GM21576 (cell line): Measurements from ENCODE around the gene EIF5.

Experiments used
- ATAC-seq: cut with Tn5 transposase; IDR thresholded peaks from one replicate; pipeline ENCODE4 v1.9.1; 2021; ENCODE audit warnings: mild to moderate bottlenecking, moderate library complexity; ENCODE audit not compliant: unreplicated experiment

Gene EIF5

GRCh38 chr14:103308717-103309616 lies 25.1 kb upstream of the EIF5 start:
- ATAC-seq, result no peak

DNA sequence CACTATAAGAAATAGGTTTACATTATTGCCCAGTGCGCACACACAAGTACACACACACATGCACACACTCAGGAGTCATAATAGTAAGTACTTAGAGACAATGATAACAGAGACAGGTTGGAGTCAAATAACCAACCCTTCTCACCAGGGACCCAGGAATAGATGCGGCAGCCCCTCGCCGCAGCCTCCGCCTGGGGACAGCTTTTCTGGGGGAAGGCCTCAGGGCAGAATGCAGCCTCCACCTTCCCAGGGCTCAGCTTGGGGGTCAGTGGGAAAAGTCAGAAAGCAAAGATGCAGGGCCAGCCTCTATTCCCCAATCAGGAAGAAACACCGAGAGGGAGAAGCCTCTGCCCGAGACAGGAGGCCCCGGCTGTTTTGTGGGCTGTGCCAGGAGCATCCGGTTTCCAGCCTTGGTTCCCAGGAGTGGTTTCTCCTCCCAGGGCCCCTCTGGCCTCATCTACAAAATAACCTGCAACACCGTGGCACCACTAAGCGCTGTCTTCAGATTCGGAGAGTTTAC lies 23.4 kb upstream of the EIF5 start:
- no peak for ATAC-seq

GRCh38 chr14:103311171-103311997 lies 22.7 kb upstream of the EIF5 start:
- no peak for ATAC-seq

- no peak for ATAC-seq
Observed at GRCh38 chr14:103312006-103312635, 21.9 kb upstream of the EIF5 start.

DNA sequence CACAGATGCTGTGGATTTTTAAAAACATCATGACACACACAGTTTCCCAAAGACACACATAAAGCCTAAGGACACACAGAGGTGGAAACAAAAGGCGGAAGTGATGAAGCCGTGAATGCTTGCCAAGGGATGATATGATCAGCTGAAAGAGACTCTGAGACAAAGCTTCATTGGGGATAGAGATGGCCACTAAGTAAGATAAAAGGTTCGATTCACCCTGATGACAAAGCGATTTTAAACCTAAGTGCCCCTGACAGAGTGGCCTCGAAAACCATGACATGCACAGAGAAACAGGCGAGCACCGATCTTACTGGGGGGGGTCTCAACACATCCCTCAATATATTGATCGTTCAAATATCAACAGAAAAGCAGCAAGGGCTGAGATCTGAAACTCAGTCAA lies 20.3 kb upstream of the EIF5 start:
- ATAC-seq, result no peak

DNA sequence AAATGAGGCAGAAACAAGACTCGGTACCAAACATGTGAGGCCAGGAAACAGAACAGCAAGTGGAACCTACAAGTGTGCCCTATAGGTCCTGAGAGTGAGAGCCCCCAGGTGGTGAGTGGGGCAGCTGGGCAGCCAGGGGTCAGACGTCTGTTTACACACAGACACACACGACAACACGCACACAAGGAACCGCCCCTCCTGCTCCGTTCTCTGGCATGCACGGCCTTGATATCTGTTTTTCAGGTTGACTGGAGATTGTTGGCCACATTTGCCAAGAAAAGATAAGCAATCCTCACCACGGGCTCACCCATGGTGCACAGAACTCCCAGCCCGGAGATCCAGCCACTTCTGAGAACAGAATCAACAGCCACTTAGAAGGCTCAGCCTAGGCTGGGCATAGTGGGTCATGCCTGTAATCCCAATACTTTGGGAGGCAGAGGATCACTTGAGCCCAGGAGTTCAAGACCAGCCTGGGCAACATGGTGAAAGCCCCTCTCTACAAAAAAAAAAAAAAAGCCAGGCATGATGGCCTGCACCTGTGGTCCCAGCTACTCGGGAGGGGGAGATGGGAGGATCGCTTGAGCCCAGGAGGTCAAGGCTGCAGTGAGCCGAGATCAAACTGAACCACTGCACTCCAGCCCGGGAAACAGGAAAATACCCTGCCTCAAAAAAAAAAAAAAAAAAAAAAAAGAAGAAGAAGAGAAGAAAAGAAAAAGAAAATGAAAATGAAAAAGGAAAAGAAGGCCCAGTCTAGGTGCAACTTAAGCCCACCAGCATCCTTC lies 19.4 kb upstream of the EIF5 start:
- ATAC-seq, result no peak

DNA sequence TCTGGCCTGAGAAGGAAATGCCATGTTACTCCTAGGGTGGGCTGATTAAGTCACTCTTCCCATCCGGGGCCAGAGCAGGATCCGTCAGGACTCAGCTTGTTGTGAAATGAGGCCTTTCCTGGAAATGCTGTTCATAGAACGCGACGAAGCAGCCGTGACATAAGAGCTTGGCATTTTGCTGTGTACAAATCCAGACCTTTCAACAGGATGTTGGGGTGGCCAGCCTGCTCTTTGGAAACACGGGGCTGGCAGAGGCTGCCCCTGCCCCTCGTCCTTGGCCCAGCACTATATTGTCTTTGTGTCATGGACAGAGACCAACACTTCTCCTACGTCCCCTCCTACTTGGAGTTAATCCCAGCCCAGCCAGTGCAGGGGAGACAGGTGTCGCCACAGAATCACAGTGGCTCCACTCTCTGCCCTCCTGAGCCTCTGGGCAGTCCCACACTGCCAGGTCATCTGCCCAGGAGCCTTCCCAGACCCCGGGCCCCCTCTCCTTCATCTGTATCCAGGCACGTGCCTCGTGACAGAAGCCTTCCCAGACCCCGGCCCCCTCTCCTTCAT lies 18.6 kb upstream of the EIF5 start:
- no peak for ATAC-seq

- ATAC-seq, result no peak
Observed at GRCh38 chr14:103315941-103316340, 18.1 kb upstream of the EIF5 start.

DNA sequence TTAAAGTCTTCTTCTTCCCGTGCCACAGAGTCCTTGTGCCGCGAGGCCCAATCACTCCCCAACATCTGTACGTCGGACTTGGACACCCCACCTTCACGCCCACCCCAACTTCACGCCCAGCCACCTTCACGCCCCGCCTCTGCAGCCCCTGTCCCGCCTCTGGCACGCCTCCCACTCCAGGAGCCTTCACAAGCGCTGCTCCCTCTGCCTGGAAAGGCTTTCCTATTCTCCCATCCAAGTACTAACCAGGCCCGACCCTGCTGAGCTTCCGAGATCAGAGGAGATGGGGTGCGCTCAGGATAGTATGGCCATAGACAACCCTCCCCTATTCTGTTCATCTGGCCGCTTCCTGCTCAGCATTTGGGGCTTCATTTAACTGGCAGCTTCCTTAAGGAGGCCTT lies 17.3 kb upstream of the EIF5 start:
- ATAC-seq, result no peak

- ATAC-seq, result no peak
Observed at GRCh38 chr14:103317251-103317650, 16.8 kb upstream of the EIF5 start.

- no peak for ATAC-seq
Observed at GRCh38 chr14:103317976-103318580, 16.0 kb upstream of the EIF5 start.

GRCh38 chr14:103318750-103319419 lies 15.2 kb upstream of the EIF5 start:
- no peak for ATAC-seq

- ATAC-seq, result no peak
Observed at GRCh38 chr14:103319422-103319821, 14.6 kb upstream of the EIF5 start.

DNA sequence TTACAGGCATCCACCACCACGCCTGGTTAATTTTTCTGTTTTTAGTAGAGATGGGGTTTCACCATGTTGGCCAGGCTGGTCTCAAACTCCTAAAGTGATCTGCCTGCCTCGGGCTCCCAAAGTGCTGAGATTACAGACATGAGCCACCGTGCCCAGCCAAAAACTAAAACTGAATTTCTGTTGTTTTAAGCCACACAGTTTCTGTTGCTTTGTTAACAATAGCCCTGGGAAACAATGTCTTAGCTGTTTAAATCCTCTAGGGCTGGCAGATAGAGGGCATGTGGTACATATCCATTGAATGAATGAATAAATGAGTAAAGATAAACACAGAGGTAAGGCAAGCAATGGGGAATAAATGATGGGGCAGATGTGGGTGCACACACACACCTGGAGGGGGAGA lies 8.0 kb upstream of the EIF5 start:
- no peak for ATAC-seq

DNA sequence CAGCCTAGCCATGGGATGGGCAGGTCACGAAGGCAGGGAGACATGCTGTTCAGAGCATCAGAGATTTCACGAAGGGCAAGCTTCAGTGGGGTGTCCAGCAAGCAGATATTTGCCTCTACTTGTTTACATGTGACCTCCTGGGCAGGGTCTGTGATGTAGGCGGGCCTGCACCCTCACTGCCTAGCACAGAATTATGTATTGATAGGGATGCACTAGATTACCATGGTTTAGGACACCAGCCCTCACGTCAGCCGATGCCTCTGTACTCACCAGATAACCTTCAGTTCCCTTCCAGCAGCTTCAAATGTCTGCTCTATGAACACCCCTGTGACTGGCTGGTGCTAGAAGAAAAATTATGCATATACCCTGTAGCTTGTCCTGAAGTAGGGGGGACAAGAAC lies 5.1 kb upstream of the EIF5 start:
- no peak for ATAC-seq

- no peak for ATAC-seq
Observed at GRCh38 chr14:103329401-103330347, 4.4 kb upstream of the EIF5 start.

DNA sequence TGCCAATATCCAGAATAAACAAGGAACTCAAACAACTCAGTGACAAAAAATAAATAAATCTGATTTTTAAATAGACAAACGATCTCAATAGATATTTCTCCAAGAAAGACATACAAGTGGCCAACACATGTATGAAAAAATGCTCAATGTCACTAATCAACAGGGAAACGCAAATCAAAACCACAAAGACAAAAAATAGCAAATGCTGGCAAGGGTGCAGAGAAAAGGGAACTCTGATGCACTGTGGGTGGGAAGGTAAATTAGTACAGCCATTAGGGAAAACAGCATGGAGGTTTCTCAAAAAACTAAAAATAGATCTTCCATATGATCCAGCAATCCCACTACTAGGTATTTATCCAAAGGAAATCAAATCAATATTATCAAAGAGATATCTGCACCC lies 3.5 kb upstream of the EIF5 start:
- no peak for ATAC-seq
